Measurements from ENCODE around the gene GRID1. TPM values are rescaled to one million over a fixed set of nuclear protein-coding genes. Genes with fewer than 3 reads are reported as not detected.

GRID1 gene
- total RNA-seq, 1 experiment from 2014 or later = 5.6 TPM

GRCh38 chr10:86122646-86123045 lies 243.9 kb downstream of the GRID1 start:
- no peaks in the 10 kb centered on the region for H4K20me1 ChIP-seq (ENCODE audit: insufficient read depth)
- TF ChIP-seq ZNF274 (IDR thresholded peaks at IDR 0.05; ENCODE audit: low read depth, low read length) (no peak), ZFX (IDR thresholded peaks at IDR 0.05) (no peak), RAD21 (IDR thresholded peaks at IDR 0.05; ENCODE audit: low read depth) (no peak)
- ChIA-PET CTCF (no interaction called here), RAD21 (ENCODE audit: low non-redundant PET in 1 of 2, low total read pairs in 2 of 2, uncharacterized antibody in 2 of 2, unreplicated experiment in 2 of 2) (no interaction called here), POLR2A (no interaction called here)
- no peaks in the 10 kb centered on the region for H3K9me3 ChIP-seq (ENCODE audit: control insufficient read depth in 1 of 2, insufficient read depth in 1 of 2, low read depth in 1 of 2, low read length in 2 of 2)
- BruUV-seq (replicated peaks) = no TSS peak
- no peaks in the 10 kb centered on the region for H3K4me1 ChIP-seq (ENCODE audit: control insufficient read depth in 1 of 2, insufficient read depth in 2 of 2, low read length in 2 of 2)
- no peaks in the 10 kb centered on the region for H3K9me2 ChIP-seq (ENCODE audit: insufficient read depth)
- no peaks in the 10 kb centered on the region for H3K79me2 ChIP-seq (ENCODE audit: insufficient read depth, low read length)
- no peak overlapping the region for H2AFZ ChIP-seq (ENCODE audit: low read depth, low read length, poor library complexity, severe bottlenecking)
- no peak overlapping the region for H3K27ac ChIP-seq (ENCODE audit: low read depth, low read length)
- no peak overlapping the region for H3K9ac ChIP-seq (ENCODE audit: low read length)
- intact Hi-C loops (cut with micrococcal nuclease) = no loop called here
- no peak for ATAC-seq
- H3K4me3 ChIP-seq (replicated peaks in 1 of 2; ENCODE audit: low read depth in 1 of 2, low read length in 2 of 2) = no peak overlapping the region
- H3K27me3 ChIP-seq (ENCODE audit: insufficient read depth, low read length) = no peaks in the 10 kb centered on the region
- no peak overlapping the region for H3K4me2 ChIP-seq (ENCODE audit: low read length)
- no peaks in the 10 kb centered on the region for H3K36me3 ChIP-seq (ENCODE audit: control insufficient read depth in 1 of 2, insufficient read depth in 2 of 2, low read length in 2 of 2)
- DNase-seq (ENCODE audit: low read depth, low spot score) = no peak

GRCh38 chr10:86121200-86121599 lies 245.4 kb downstream of the GRID1 start:
- DNase-seq (ENCODE audit: low read depth, low spot score) (no peak), ATAC-seq (no peak)
- Histone ChIP-seq H3K27ac (ENCODE audit: low read depth, low read length) (no peak overlapping the region), H3K4me3 (replicated peaks in 1 of 2; ENCODE audit: low read depth in 1 of 2, low read length in 2 of 2) (no peak overlapping the region), H2AFZ (ENCODE audit: low read depth, low read length, poor library complexity, severe bottlenecking) (no peak overlapping the region), H3K9me2 (ENCODE audit: insufficient read depth) (no peaks in the 10 kb centered on the region), H3K9ac (ENCODE audit: low read length) (no peak overlapping the region), H3K79me2 (ENCODE audit: insufficient read depth, low read length) (no peaks in the 10 kb centered on the region), H4K20me1 (ENCODE audit: insufficient read depth) (no peaks in the 10 kb centered on the region), H3K36me3 (ENCODE audit: control insufficient read depth in 1 of 2, insufficient read depth in 2 of 2, low read length in 2 of 2) (no peaks in the 10 kb centered on the region), H3K4me2 (ENCODE audit: low read length) (no peak overlapping the region), H3K27me3 (ENCODE audit: insufficient read depth, low read length) (no peaks in the 10 kb centered on the region), H3K9me3 (ENCODE audit: control insufficient read depth in 1 of 2, insufficient read depth in 1 of 2, low read depth in 1 of 2, low read length in 2 of 2) (no peaks in the 10 kb centered on the region), H3K4me1 (ENCODE audit: control insufficient read depth in 1 of 2, insufficient read depth in 2 of 2, low read length in 2 of 2) (no peaks in the 10 kb centered on the region)
- ChIA-PET RAD21 (ENCODE audit: low non-redundant PET in 1 of 2, low total read pairs in 2 of 2, uncharacterized antibody in 2 of 2, unreplicated experiment in 2 of 2) (no interaction called here), POLR2A (no interaction called here), CTCF (no interaction called here)
- intact Hi-C loops (cut with micrococcal nuclease) = no loop called here
- BruUV-seq (replicated peaks) = no TSS peak
- TF ChIP-seq CTCF (IDR thresholded peaks at IDR 0.05 in 2 of 3, conservative IDR thresholded peaks at IDR 0.05 in 1 of 3; ENCODE audit: borderline replicate concordance in 1 of 3, insufficient read depth in 1 of 3, low read depth in 2 of 3, low read length in 2 of 3) (no peak), EZH2 (IDR thresholded peaks at IDR 0.05) (no peak), CBX3 (IDR thresholded peaks at IDR 0.05; ENCODE audit: low read depth) (no peak), ZNF274 (IDR thresholded peaks at IDR 0.05; ENCODE audit: low read depth, low read length) (no peak), REST (IDR thresholded peaks at IDR 0.05; ENCODE audit: low read depth) (no peak), EZH2phosphoT487 (IDR thresholded peaks at IDR 0.05; ENCODE audit: borderline replicate concordance) (no peak), JUND (IDR thresholded peaks at IDR 0.05) (no peak), YY1 (IDR thresholded peaks at IDR 0.05; ENCODE audit: extremely low read depth, insufficient replicate concordance, low read depth, low read length) (no peak), FOSL1 (IDR thresholded peaks at IDR 0.05; ENCODE audit: low read depth) (no peak), ZFX (IDR thresholded peaks at IDR 0.05) (no peak), TCF7L2 (IDR thresholded peaks at IDR 0.05; ENCODE audit: borderline replicate concordance, extremely low read depth, insufficient read depth, insufficient read length) (no peak), SP1 (IDR thresholded peaks at IDR 0.05; ENCODE audit: low read depth) (no peak), SRF (IDR thresholded peaks at IDR 0.05; ENCODE audit: low read depth) (no peak), MAX (IDR thresholded peaks at IDR 0.05) (no peak), EGR1 (IDR thresholded peaks at IDR 0.05; ENCODE audit: low read depth) (no peak), ELF1 (IDR thresholded peaks at IDR 0.05; ENCODE audit: borderline replicate concordance, low read depth) (no peak), POLR2AphosphoS5 (IDR thresholded peaks at IDR 0.05; ENCODE audit: low read depth, low read length) (no peak)

Data from HCT116 (cell line).